AG04450 (cell line): ENCODE data around the gene SLC3A2. TPM values are rescaled to one million over a fixed set of nuclear protein-coding genes. Genes with fewer than 3 reads are reported as not detected.

Experiments used
- CTCF ChIA-PET: fragments of 300-600, 350-600 bp; formaldehyde crosslinking; extraction: SDS; loops from one replicate; lab custom pipeline; 2022; ENCODE audit warnings: antibody characterized with exemption, inconsistent platforms; lab: Charles Lee
- POLR2A ChIA-PET: fragments of 350-600 bp; formaldehyde crosslinking; extraction: SDS; loops from one replicate; lab custom pipeline; 2021; ENCODE audit warnings: antibody characterized with exemption, inconsistent platforms; lab: Yijun Ruan, JAX
- DNase-seq: peaks from one replicate; pipeline ENCODE4 v3.0.0-alpha.2; 2011; ENCODE audit warnings: low read depth, low spot score
- H3K27ac ChIP-seq: one replicate; pipeline ENCODE4 v1.5.1; 2012; ENCODE audit warnings: low read depth, low read length, control low read depth
- H3K27me3 ChIP-seq: one replicate; pipeline ENCODE4 v1.6.0; 2012; ENCODE audit warnings: low read length; ENCODE audit not compliant: control insufficient read depth, insufficient read depth
- H3K4me3 ChIP-seq: 2 replicates; pipeline ENCODE4 v1.5.1; 2011; ENCODE audit warnings: mild to moderate bottlenecking, low read depth, low read length, control low read depth
- H3K9me3 ChIP-seq: 2 replicates; pipeline ENCODE4 v1.5.1; 2012; ENCODE audit warnings: low read length; ENCODE audit not compliant: control insufficient read depth, insufficient read depth
- CTCF ChIP-seq: IDR thresholded peaks from 2 replicates; pipeline ENCODE4 v1.5.1; 2011; ENCODE audit warnings: low read depth, low read length, control low read depth, inconsistent platforms
- polyA plus RNA-seq: library from polyadenylated mRNA; depleted of rRNA; stranded (reverse); fragments of >200 nt; gene quantifications from 2 replicates; pipeline ENCODE4 v1.2.3, GENCODE V29; 2011

SLC3A2 gene
- polyA plus RNA-seq, 1 experiment: 263 TPM

DNA sequence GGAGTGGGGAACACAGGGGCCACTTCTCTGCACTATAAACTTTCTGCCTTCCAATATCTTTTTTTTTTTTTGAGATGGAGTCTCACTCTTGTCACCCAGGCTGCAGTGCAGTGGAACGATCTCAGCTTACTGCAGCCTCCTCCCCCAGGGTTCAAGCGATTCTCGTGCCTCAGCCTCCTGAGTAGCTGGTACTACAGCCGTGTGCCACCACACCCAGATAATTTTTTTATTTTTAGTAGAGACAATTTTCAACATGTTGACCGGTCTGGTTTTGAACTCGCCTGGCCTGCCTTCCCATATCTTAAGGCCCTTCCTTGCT, 1.7 kb downstream of the SLC3A2 start:
- no peak for DNase-seq
- CTCF ChIA-PET: interaction anchor here (0.5 to 1.0 kb wide), 3 partner anchors 23 to 121 kb away, joined by 3 to 6 read pairs (median 3); no protein-coding TSS in a partner anchor
- POLR2A ChIA-PET: interaction anchor here (0.5 to 5.3 kb wide), 6 partner anchors 17 to 50 kb away, joined by 3 to 68 read pairs (median 9); partner anchors contain the start of genes STX5, TEX54 and WDR74
- Histone ChIP-seq H3K4me3 (peak overlapping the region; percentile 100), H3K27me3 (no peaks in the 10 kb centered on the region), H3K27ac (peak overlapping the region; percentile 99), H3K9me3 (peaks cover 6% of the 10 kb centered on the region; the same call in 1 of the 2 replicates)
- no peak for TF ChIP-seq CTCF

- no peak for DNase-seq
- Histone ChIP-seq H3K27me3 (no peaks in the 10 kb centered on the region), H3K9me3 (peaks cover 6% of the 10 kb centered on the region; the same call in 1 of the 2 replicates), H3K27ac (peak overlapping the region; percentile 40), H3K4me3 (peak overlapping the region; percentile 100)
- POLR2A ChIA-PET: interaction anchor here (0.5 to 5.3 kb wide), 3 partner anchors 22 to 256 kb away, joined by 3 to 68 read pairs (median 6); partner anchors contain the start of gene WDR74
- no peak for TF ChIP-seq CTCF
- CTCF ChIA-PET: interaction anchor here (0.5 to 0.9 kb wide), 2 partner anchors 23 to 122 kb away, joined by 3 to 6 read pairs; no protein-coding TSS in a partner anchor
Observed at GRCh38 chr11:62882788-62883501, 2.2 kb downstream of the SLC3A2 start.

DNA sequence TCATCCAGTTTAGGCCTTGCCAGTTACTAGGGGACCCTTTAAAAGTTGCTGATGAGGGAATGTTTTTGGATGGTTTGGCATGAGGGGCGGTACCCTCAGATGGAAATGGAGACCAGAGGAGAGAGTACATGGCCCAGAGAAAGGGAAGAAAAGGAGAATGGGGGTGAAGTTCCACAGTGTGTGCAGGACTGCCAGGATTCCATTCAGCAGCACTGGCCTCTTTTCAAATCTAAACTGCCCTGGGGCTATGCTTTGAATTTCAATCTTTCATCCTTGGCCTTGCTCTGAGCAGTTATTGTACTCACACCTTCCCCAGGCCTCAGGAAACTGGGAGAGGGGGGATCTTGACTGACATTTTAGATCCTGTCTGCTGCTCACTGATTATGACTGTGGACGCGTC, 3.0 kb downstream of the SLC3A2 start:
- peaks cover 6% of the 10 kb centered on the region; the same call in 1 of the 2 replicates for H3K9me3 ChIP-seq
- H3K27me3 ChIP-seq: no peaks in the 10 kb centered on the region
- DNase-seq: no peak
- CTCF ChIA-PET: interaction anchor here (1.0 to 2.7 kb wide), 5 partner anchors 9 to 489 kb away, joined by 3 to 13 read pairs (median 4); no protein-coding TSS in a partner anchor
- H3K27ac ChIP-seq: peak overlapping the region; percentile 31
- H3K4me3 ChIP-seq: peak overlapping the region; percentile 100
- POLR2A ChIA-PET: interaction anchor here (0.5 to 5.3 kb wide), 7 partner anchors 28 to 838 kb away, joined by 3 to 68 read pairs (median 6); partner anchors contain the start of genes C11orf98, CSKMT and WDR74
- no peak for TF ChIP-seq CTCF

GRCh38 chr11:62885137-62885750, 4.5 kb downstream of the SLC3A2 start:
- POLR2A ChIA-PET: interaction anchor here (0.6 to 2.7 kb wide), 5 partner anchors 29 to 131 kb away, joined by 3 to 26 read pairs (median 6); partner anchors contain the start of gene ZBTB3

More at GRCh38 chr11:62885137-62885750, 4.5 kb downstream of the SLC3A2 start:
- DNase-seq: no peak
- peaks cover 6% of the 10 kb centered on the region; the same call in 1 of the 2 replicates for H3K9me3 ChIP-seq
- no peak overlapping the region for H3K27ac ChIP-seq
- TF ChIP-seq CTCF: no peak
- CTCF ChIA-PET: interaction anchor here (0.8 to 2.7 kb wide), 4 partner anchors 19 to 138 kb away, joined by 3 to 13 read pairs (median 3); no protein-coding TSS in a partner anchor
- no peaks in the 10 kb centered on the region for H3K27me3 ChIP-seq
- peak overlapping the region; percentile 45 for H3K4me3 ChIP-seq
